ENCODE results near the gene SPEF1.

GRCh38 chr20:3821996-3822395, 40.7 kb upstream of the SPEF1 start:
- TF ChIP-seq POLR2A (IDR thresholded peaks at IDR 0.05) (no peak), CTCF (IDR thresholded peaks at IDR 0.05) (no peak)

Data from esophagus squamous epithelium (tissue), 4 donors.